IPS DF 4.7 (cell line): Measurements from ENCODE around the gene STAMBP.
"Not testable (repeated sequence)": the region's sequence is repeated elsewhere in the genome, so short reads cannot be mapped to it uniquely, and the experiment has no call there.

Experiments
- DNase-seq: peaks from one replicate; pipeline ENCODE4 v3.0.0-alpha.2; 2013; ENCODE audit warnings: low spot score; ENCODE audit errors: extremely low read depth

Gene STAMBP

GRCh38 chr2:73886357-73886756 is 57.6 kb downstream of the STAMBP start:
- no peak for DNase-seq

DNA sequence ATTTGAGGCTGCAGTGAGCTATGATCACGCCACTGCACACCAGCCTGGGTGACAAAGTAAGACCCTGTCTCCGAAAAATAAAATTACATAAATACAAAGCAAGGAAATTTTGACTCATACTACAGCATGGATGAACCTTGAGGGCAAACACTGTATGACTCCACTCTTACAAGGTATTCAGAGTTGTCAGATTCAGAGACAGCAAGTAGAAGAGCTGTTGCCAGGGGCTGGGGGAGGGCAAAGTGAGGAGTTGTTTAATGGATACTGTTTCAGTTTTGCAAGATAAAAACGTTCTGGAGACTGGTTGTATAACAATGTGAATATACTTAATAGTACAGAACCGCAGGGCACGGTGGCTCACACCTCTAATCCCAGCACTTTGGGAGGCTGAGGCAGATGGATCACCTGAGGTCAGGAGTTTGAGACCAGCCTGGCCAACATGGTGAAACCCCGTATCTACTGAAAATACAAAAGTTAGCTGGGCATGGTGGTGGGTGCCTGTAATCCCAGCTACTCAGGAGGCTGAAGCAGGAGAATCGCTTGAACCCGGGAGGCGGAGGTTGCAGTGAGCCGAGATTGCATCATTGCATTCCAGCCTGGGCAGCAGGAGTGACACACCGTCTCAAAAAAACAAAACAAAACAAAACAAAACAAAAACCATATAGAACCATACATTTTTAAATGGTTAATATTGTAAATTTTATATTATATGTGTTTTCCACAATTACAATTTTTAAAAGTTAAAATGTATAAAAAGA is 59.0 kb downstream of the STAMBP start:
- not testable (repeated sequence) for DNase-seq

DNA sequence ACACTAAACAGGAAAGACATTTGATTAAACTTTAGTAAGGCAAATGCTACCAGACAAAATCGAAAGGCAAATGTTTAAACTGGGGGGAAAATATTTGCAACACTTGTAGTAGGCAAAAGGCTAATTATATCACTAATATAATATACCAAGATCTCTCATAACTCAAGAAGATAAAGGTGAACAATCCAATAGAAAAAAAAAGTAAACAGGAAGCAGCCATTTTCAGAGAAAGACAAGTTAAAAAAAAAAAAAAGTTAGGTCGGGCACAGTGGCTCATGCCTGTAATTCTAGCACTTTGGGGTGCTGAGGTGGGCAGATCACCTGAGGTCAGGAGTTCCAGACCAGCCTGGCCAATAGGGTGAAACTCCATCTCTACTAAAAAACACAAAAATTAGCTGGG is 59.6 kb downstream of the STAMBP start:
- no peak for DNase-seq

- no peak for DNase-seq
Measured at GRCh38 chr2:73889206-73889605, 60.4 kb downstream of the STAMBP start.

DNA sequence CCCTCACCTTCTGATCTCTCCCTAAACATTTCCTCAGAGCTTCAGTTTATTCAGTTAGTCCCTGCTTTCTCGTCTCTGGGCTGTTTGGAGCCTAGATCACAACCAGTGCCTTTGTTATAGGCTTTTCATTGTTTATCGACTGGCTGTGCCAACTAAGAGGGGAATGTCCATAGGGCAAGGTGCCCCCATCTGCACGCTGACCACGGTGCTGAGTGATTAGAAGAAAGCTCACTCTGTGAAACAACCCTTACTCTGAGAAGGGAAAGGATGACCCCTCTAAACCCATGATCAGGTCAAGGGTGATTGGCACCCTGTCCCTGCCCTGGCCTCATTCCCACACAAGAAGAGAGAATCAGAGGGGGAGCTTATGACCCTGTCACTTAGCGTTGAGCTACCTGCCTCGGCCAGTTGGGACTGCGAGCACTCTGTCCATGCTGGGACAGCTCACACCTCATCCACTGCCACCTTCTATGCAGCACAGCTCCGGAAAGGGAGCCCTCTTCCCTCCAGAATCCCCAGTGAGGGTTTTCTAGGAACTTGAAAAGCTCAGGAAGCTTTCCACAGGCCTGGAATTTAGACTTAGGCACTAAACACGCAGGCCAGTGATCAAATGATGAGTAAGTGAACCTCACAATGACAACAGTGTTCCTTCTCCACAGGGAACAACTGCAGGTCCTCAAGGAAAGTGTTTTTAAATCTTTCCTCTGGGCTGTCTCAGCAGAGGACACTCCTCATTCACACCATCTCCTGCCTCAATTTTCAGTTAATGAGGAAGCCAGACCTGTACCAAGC is 61.7 kb downstream of the STAMBP start:
- no peak for DNase-seq

- DNase-seq: no peak
Measured at GRCh38 chr2:73891276-73891901, 62.6 kb downstream of the STAMBP start.

DNA sequence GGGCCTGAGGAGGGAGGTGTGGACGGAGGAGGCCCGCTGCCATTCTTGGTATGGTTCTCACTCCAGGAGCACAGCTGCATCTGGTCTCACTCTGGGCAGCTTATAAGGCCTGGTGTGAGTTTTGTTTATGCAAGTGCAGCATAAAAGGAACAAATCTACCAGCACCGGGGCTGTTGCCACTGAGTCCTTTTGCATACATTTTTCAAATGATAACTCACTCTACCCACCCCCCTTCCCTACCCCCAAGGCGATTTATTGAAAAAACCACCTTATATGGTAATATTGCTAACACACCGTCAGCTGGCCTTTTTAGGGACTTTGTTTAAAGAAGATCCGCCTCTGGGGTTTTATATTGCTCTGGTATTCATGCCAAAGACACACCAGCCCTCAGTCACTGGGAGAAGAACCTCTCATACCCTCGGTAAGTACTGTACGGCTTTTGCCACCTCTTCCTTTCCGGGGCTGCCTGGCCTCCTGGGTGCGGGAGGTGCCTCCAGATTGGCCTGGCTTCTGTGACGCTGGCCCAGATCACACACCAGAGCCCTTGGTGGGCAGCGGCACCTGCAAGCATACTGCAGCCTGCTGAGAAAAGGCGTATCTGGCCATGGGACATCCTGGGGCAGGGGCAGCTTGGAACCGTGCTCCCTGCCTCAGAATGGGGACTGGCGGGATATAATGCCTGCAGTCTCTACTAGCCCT is 64.0 kb downstream of the STAMBP start, which contains the start of gene ACTG2:
Gene ACTG2 (plus strand): TSS at position 378 of the 699 bp plus-strand sequence. CDS start 8,304 bp downstream, outside the sequence.
- no peak for DNase-seq

DNA sequence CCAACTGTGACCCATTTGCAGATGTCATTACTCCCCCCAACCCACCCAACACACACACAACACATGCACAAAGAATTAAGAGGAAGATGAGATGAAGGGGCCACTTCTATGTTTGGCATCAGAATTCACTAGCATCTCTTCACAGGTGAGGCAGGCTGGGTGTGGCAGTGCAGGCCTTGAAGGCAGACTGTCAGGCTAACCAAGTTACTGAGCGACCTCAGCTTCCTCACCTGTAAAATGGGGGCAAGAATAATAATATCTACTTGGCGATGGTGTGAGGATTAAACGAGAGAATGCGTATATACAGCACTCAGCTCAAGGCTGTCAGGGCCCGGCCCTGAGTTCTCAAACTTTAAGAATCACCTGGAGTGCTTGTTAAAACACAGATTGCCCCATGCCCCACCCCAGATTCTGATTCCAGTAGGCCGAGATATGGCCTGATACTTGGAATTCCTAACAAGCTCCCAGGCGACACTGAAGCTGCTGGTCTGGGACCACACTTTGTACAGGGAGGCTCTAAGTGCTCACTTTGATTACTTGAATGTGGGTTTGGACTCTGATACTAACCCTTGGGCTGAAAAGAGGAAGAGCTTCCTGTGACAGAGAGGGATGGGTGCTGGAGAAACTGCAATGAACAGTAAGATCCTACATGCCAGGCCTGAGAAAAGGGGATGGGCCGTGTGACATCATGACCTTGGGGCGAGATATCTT is 65.2 kb downstream of the STAMBP start:
- DNase-seq: no peak

DNA sequence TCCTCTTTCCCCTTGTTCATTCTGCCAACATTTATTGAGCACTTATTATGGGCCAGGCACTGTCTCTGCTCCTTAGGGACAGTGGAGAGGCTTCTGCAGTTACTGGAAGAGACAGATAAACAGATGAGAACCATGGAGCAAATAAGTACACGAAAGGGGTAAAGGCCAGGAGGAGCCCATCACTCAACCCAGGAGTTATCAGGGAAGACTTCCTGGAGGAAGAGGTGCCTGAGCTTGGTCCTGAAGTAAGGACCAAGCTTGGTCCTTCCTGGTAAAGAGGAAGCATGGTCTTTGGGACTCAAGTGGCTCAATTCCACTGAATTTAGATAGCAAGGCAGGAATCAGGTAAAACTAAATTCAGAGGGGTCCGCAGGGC is 65.7 kb downstream of the STAMBP start:
- DNase-seq: no peak

DNA sequence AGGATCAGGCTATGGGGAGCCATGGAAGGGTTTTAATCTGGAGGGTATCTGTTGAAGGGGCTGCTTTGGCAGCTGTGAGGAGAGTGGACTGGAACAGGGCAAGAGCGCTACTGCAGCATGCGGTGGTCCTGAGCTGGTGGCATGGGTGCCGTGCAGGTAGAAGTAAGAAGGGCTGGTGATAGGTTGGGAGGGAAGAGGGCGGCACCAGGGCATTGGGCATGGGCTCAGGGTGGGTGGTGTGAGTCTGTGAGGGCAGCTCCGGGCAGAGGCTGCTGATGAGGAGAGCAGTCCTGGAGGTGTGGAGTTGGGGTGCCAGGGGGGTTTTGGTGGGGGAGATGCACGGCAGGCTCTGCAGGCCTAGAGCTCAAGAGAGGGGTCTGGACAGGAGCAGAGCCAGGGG is 66.1 kb downstream of the STAMBP start:
- DNase-seq: no peak

- DNase-seq: no peak
Measured at GRCh38 chr2:73895473-73895872, 66.7 kb downstream of the STAMBP start.

DNA sequence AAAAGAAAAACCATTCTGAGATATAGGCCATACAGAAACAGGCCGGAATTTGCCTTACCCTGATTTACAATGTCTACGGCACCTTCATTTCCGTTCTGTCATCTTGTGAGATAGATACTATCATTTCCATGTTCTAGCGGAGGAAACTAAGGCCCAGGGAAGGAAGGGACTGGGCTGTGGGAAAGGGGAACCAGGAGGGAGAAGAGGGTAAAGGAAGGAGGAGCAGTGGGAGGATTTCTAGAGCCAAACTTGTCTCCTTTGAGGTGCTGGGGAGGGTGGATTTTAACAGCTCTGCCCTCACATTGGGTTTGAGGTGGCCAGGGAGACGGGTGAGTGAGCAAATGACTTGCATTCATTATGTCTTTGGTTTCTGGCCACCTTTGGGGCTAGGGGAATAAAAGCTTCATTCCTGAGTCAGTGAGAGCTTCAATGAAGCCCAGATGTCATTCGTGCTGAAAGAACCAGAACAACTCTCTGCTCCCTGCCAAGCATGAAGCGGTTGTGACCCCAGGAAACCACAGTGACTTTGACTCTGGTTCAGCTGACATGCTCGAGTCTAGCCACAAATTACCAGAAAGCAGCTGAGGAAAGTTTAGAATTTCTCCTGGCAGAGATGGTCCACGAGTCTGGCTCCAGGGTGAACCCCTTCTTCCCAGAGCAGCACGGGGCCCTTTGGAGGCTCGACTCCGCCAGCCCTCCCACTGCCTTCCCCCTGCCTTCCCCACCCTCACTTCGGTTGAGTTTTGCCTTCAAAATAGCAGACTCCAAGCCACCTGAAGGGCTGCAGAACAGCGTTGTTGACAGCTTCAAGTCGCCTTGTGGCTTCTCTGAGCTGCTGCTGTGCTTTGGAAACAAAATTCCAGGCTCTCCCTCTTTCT is 67.8 kb downstream of the STAMBP start:
- DNase-seq: no peak

DNA sequence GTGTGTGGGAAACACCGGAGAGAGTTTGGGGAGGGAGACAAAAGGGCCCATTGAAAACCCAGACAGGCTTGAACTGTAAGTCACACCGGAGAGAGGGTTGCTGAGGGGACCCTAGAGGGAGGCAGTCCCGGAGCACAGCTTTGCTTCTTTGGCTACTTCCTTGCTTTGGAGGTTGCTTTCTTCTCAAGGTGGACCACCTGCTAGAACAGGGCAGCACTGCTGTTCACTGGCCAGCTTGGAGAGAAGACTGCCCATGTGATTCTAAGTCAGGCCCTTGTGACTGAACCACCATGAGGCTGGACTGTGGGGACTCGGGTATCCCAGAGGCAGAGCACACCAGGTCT is 68.5 kb downstream of the STAMBP start:
- no peak for DNase-seq

DNA sequence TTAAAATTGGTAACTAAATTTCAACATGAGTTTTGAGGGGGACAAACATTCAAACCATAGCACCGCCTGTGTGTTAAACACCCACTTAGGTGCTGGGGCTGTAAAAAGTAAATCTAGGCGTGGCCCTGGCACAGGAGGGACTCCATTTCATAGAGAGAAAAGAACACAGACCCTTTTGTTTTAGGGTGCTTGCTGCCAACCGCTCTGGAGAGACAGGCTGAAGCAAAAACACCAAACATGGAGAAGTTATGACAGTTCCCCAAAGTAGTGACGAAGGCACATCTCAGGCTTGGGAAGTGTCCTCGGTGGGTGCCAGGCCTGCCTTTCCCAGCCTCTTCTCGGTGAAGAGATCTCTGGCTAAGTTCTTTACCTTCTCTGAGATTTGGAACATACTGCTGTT is 69.2 kb downstream of the STAMBP start:
- no peak for DNase-seq

GRCh38 chr2:73899801-73900336 is 71.1 kb downstream of the STAMBP start:
- no peak for DNase-seq

- DNase-seq: no peak
Measured at GRCh38 chr2:73901143-73901542, 72.4 kb downstream of the STAMBP start.

GRCh38 chr2:73902284-73902683 is 73.5 kb downstream of the STAMBP start:
- no peak for DNase-seq

DNA sequence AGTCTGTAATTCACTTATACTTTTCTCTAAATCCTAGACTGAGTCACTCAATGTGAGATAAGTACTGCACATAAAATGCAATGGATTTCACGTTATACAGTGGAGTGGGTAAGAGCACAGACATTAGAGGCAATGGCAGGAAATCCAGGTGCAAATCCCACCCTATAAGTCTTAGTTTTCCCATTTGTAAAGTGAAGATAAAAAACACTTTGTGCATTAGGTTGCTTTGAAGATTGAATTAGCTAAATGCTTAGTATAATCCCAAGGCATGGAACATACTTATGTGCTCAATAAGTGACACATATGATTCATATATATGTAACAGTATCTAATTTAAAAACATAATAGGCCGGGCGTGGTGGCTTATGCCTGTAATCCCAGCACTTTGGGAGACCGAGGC is 74.6 kb downstream of the STAMBP start:
- DNase-seq: no peak

DNA sequence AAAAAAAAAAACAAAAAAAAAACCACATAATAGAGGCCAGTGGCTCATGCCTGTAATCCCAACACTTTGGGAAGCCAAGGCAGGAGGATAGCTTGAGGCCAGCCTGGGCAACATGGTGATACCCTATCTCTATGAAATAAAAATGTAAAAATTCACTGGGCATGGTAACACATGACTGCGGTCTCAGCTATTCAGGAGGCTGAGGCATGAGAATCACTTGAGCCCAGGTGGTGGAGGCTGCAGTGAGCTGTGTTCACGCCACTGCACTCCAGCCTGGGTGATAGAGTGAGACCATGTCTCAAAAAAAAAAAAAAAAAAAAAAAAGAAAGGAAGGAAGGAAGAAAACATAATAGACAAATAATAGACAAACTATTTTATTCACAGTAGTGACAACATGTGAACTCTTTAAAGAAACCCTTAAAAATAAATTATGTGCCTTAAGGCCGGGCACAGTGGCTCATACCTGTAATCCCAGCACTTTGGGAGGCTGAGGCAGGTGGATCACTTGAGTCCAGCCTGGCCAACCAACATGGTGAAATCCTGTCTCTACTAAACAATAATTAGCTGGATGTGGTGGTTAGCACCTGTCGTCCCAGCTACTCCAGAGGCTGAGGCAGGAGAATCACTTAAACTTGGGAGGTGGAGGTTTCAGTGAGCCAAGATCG is 75.3 kb downstream of the STAMBP start:
- not testable (repeated sequence) for DNase-seq
